ENCODE results near the gene SHISA9.

Gene SHISA9

DNA sequence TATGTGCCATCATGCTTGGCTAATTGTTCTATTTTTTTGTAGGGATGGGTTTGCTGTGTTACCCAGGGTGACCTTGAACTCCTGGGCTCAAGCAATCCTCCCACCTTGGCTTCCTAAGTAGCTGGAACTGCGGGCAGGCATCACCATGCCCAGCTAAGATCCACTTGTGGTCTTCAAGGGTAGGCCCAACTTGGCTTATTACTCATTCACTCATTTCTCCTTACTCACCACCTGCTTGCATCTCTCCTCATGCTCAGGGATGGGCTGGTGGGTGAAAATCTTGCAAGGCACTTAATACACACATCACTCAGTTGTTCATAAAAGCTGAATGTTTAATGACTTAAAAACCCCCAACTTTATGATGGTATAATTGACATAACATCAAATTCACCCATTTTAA, 207.8 kb downstream of the SHISA9 start:
- Histone ChIP-seq H2AFZ (ENCODE audit: insufficient read depth, low read length, poor library complexity) (no peak overlapping the region), H3K18ac (ENCODE audit: low read length) (peak overlapping the region; percentile 25), H4K8ac (ENCODE audit: low read depth, low read length) (no peak overlapping the region), H3K23ac (ENCODE audit: low read length) (no peak overlapping the region), H3K4me3 (ENCODE audit: low read depth, low read length) (no peak overlapping the region), H3K4ac (ENCODE audit: low read depth, low read length) (no peak overlapping the region), H3K9me3 (ENCODE audit: insufficient read depth, low read depth, low read length) (no peaks in the 10 kb centered on the region), H3K36me3 (ENCODE audit: control insufficient read depth in 1 of 2, insufficient read depth in 2 of 2, low read length in 2 of 2) (no peaks in the 10 kb centered on the region), H2BK120ac (ENCODE audit: insufficient read depth, low read length, poor library complexity) (peak overlapping the region; percentile 29), H3K79me1 (ENCODE audit: low read length) (peaks cover 7% of the 10 kb centered on the region), H3K9ac (ENCODE audit: low read length) (no peak overlapping the region), H2BK5ac (ENCODE audit: low read depth, low read length, poor library complexity) (no peak overlapping the region), H4K12ac (ENCODE audit: low read depth, low read length) (no peak overlapping the region), H3K27ac (ENCODE audit: low read depth, low read length) (no peak overlapping the region), H3K79me2 (ENCODE audit: control insufficient read depth, insufficient read depth, low read length, poor library complexity) (no peaks in the 10 kb centered on the region), H3K14ac (ENCODE audit: low read length) (no peak overlapping the region), H3K4me1 (ENCODE audit: control insufficient read depth in 1 of 2, insufficient read depth in 2 of 2, low read length in 2 of 2) (peaks cover 10 to 12% of the 10 kb centered on the region in 2 experiments), H2AK5ac (ENCODE audit: low read length) (peak overlapping the region; percentile 60), H3K4me2 (ENCODE audit: low read length) (no peak overlapping the region), H4K91ac (ENCODE audit: low read depth, low read length) (peak overlapping the region; percentile 59), H2BK12ac (ENCODE audit: low read length) (peak overlapping the region; percentile 69), H3K27me3 (ENCODE audit: insufficient read depth, low read length) (no peaks in the 10 kb centered on the region)
- WGBS (ENCODE audit: extremely low coverage, insufficient coverage, insufficient read length) = no CpG with 5 or more reads among the region's 1 CpG
- DNase-seq = no peak

DNA sequence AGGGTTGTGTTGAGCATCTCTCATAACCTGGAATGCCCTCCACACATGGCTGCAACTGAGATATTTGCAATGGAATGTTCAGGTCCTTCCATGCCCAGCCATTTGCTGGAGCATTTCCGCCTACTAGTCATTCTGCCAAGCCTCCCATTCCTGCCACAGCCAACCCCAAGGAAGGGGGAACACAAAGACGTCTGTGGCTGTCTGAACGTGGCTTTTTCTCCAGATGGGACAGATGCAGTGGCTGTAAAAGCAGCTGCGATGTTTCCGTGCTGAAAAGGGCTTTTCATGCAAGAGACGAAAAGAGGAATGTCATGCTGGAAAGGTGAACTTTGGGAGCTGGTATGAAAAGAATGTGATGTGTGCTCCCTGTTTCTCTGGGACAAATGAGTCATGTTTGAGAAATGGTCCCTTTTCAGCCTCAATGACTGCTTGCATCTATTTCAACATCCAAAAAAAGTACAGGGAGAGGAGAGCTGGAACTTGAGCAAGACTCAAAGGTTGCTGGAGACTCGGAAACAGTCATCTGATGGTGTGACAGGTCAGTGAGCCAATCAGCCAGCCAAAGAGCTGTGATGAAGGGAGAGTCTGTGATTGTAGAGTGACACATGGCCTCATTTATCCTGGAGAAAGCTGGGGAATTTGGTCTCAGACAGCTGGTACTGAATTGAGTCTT, 208.9 kb downstream of the SHISA9 start:
- H3K4ac ChIP-seq (ENCODE audit: low read depth, low read length) = no peak overlapping the region
- H3K36me3 ChIP-seq (ENCODE audit: control insufficient read depth in 1 of 2, insufficient read depth in 2 of 2, low read length in 2 of 2) = no peaks in the 10 kb centered on the region
- peak overlapping the region; percentile 31 for H3K4me2 ChIP-seq (ENCODE audit: low read length)
- no peaks in the 10 kb centered on the region for H3K27me3 ChIP-seq (ENCODE audit: insufficient read depth, low read length)
- H2BK5ac ChIP-seq (ENCODE audit: low read depth, low read length, poor library complexity) = no peak overlapping the region
- peaks cover 10 to 12% of the 10 kb centered on the region in 2 experiments for H3K4me1 ChIP-seq (ENCODE audit: control insufficient read depth in 1 of 2, insufficient read depth in 2 of 2, low read length in 2 of 2)
- H2BK12ac ChIP-seq (ENCODE audit: low read length) = no peak overlapping the region
- no CpG with 5 or more reads among the region's 7 CpGs for WGBS (ENCODE audit: extremely low coverage, insufficient coverage, insufficient read length)
- no peak overlapping the region for H3K4me3 ChIP-seq (ENCODE audit: low read depth, low read length)
- no peak overlapping the region for H2AK5ac ChIP-seq (ENCODE audit: low read length)
- peaks cover 7% of the 10 kb centered on the region for H3K79me1 ChIP-seq (ENCODE audit: low read length)
- H3K9me3 ChIP-seq (ENCODE audit: insufficient read depth, low read depth, low read length) = no peaks in the 10 kb centered on the region
- no peak overlapping the region for H4K12ac ChIP-seq (ENCODE audit: low read depth, low read length)
- peak; percentile 30 to 72 for DNase-seq
- H3K27ac ChIP-seq (ENCODE audit: low read depth, low read length) = peak overlapping the region; percentile 79
- no peak overlapping the region for H3K23ac ChIP-seq (ENCODE audit: low read length)
- no peak overlapping the region for H2AFZ ChIP-seq (ENCODE audit: insufficient read depth, low read length, poor library complexity)
- no peak overlapping the region for H3K18ac ChIP-seq (ENCODE audit: low read length)
- no peak overlapping the region for H4K8ac ChIP-seq (ENCODE audit: low read depth, low read length)
- no peak overlapping the region for H2BK120ac ChIP-seq (ENCODE audit: insufficient read depth, low read length, poor library complexity)
- H3K14ac ChIP-seq (ENCODE audit: low read length) = no peak overlapping the region
- H3K9ac ChIP-seq (ENCODE audit: low read length) = no peak overlapping the region
- H4K91ac ChIP-seq (ENCODE audit: low read depth, low read length) = no peak overlapping the region
- no peaks in the 10 kb centered on the region for H3K79me2 ChIP-seq (ENCODE audit: control insufficient read depth, insufficient read depth, low read length, poor library complexity)

DNA sequence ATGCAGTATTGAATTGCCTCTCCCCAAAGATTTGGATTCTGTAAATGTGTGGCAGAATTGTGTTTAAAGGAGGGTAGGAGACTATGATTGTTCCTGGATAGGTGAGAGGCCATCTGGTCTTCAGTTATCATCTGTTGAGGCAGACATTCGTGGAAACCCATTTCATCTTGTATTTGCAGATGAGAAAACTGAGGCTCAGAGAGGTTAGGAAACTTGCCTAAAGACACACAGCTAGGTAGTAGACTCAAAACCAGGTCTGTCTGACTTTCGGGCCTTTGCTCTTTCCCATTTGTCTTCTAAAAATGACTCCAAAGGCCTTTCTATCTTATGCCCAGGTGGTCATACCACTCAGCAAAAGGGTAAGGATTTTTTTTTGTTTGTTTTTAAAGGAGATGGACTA, 210.3 kb downstream of the SHISA9 start:
- H4K8ac ChIP-seq (ENCODE audit: low read depth, low read length) = no peak overlapping the region
- no peak overlapping the region for H3K4me3 ChIP-seq (ENCODE audit: low read depth, low read length)
- H2AK5ac ChIP-seq (ENCODE audit: low read length) = no peak overlapping the region
- no peaks in the 10 kb centered on the region for H3K27me3 ChIP-seq (ENCODE audit: insufficient read depth, low read length)
- H3K23ac ChIP-seq (ENCODE audit: low read length) = no peak overlapping the region
- DNase-seq = no peak
- H3K18ac ChIP-seq (ENCODE audit: low read length) = no peak overlapping the region
- no peaks in the 10 kb centered on the region for H3K79me2 ChIP-seq (ENCODE audit: control insufficient read depth, insufficient read depth, low read length, poor library complexity)
- H3K4ac ChIP-seq (ENCODE audit: low read depth, low read length) = no peak overlapping the region
- no peaks in the 10 kb centered on the region for H3K36me3 ChIP-seq (ENCODE audit: control insufficient read depth in 1 of 2, insufficient read depth in 2 of 2, low read length in 2 of 2)
- no peak overlapping the region for H3K14ac ChIP-seq (ENCODE audit: low read length)
- H3K9ac ChIP-seq (ENCODE audit: low read length) = no peak overlapping the region
- H4K12ac ChIP-seq (ENCODE audit: low read depth, low read length) = no peak overlapping the region
- WGBS (ENCODE audit: extremely low coverage, insufficient coverage, insufficient read length) = no CpG with 5 or more reads among the region's 2 CpGs
- no peak overlapping the region for H2BK5ac ChIP-seq (ENCODE audit: low read depth, low read length, poor library complexity)
- H2BK120ac ChIP-seq (ENCODE audit: insufficient read depth, low read length, poor library complexity) = no peak overlapping the region
- no peak overlapping the region for H3K27ac ChIP-seq (ENCODE audit: low read depth, low read length)
- H3K9me3 ChIP-seq (ENCODE audit: insufficient read depth, low read depth, low read length) = no peaks in the 10 kb centered on the region
- H2BK12ac ChIP-seq (ENCODE audit: low read length) = no peak overlapping the region
- H2AFZ ChIP-seq (ENCODE audit: insufficient read depth, low read length, poor library complexity) = no peak overlapping the region
- H3K4me2 ChIP-seq (ENCODE audit: low read length) = no peak overlapping the region
- H3K4me1 ChIP-seq (ENCODE audit: control insufficient read depth in 1 of 2, insufficient read depth in 2 of 2, low read length in 2 of 2) = peaks cover 10 to 12% of the 10 kb centered on the region in 2 experiments
- peaks cover 7% of the 10 kb centered on the region for H3K79me1 ChIP-seq (ENCODE audit: low read length)
- no peak overlapping the region for H4K91ac ChIP-seq (ENCODE audit: low read depth, low read length)

DNA sequence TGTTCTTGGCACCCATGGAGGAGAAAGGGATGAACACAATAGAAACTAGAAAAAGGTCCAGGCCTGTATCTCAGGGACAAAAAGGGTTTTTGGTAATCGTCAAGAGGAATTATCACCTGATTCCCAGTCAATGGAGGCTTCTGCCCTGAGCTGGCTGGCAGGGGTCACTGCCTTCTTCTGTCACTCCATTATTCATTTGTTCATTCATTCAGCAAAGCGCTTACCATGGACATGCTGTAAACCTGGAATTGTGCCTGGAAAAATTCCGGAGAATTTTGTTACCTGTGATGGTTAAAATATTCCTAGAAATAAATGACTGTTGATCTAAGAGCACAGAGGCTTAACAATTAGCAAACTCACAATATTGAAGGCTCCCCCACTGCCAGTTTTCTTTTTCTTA, 212.3 kb downstream of the SHISA9 start:
- no peak overlapping the region for H3K4me3 ChIP-seq (ENCODE audit: low read depth, low read length)
- H3K14ac ChIP-seq (ENCODE audit: low read length) = no peak overlapping the region
- H3K36me3 ChIP-seq (ENCODE audit: control insufficient read depth in 1 of 2, insufficient read depth in 2 of 2, low read length in 2 of 2) = no peaks in the 10 kb centered on the region
- H2BK12ac ChIP-seq (ENCODE audit: low read length) = no peak overlapping the region
- H3K27ac ChIP-seq (ENCODE audit: low read depth, low read length) = no peak overlapping the region
- H3K79me1 ChIP-seq (ENCODE audit: low read length) = peaks cover 7% of the 10 kb centered on the region
- no peak overlapping the region for H4K8ac ChIP-seq (ENCODE audit: low read depth, low read length)
- H3K9me3 ChIP-seq (ENCODE audit: insufficient read depth, low read depth, low read length) = no peaks in the 10 kb centered on the region
- H4K91ac ChIP-seq (ENCODE audit: low read depth, low read length) = no peak overlapping the region
- H3K4me2 ChIP-seq (ENCODE audit: low read length) = no peak overlapping the region
- no peak overlapping the region for H2AFZ ChIP-seq (ENCODE audit: insufficient read depth, low read length, poor library complexity)
- no peak overlapping the region for H3K23ac ChIP-seq (ENCODE audit: low read length)
- no peak for DNase-seq
- no peaks in the 10 kb centered on the region for H3K79me2 ChIP-seq (ENCODE audit: control insufficient read depth, insufficient read depth, low read length, poor library complexity)
- H3K9ac ChIP-seq (ENCODE audit: low read length) = no peak overlapping the region
- H2BK120ac ChIP-seq (ENCODE audit: insufficient read depth, low read length, poor library complexity) = no peak overlapping the region
- peaks cover 5 to 7% of the 10 kb centered on the region in 2 experiments for H3K4me1 ChIP-seq (ENCODE audit: control insufficient read depth in 1 of 2, insufficient read depth in 2 of 2, low read length in 2 of 2)
- no peak overlapping the region for H4K12ac ChIP-seq (ENCODE audit: low read depth, low read length)
- no peak overlapping the region for H2AK5ac ChIP-seq (ENCODE audit: low read length)
- no CpG with 5 or more reads among the region's 3 CpGs for WGBS (ENCODE audit: extremely low coverage, insufficient coverage, insufficient read length)
- H3K27me3 ChIP-seq (ENCODE audit: insufficient read depth, low read length) = no peaks in the 10 kb centered on the region
- H3K18ac ChIP-seq (ENCODE audit: low read length) = no peak overlapping the region
- H2BK5ac ChIP-seq (ENCODE audit: low read depth, low read length, poor library complexity) = no peak overlapping the region
- H3K4ac ChIP-seq (ENCODE audit: low read depth, low read length) = no peak overlapping the region

All from trophoblast cell (in vitro differentiated cells and primary cell).